Germinal center (tissue), 1 donor: ENCODE data around the gene GALNT9.
"Not testable (repeated sequence)": the region's sequence is repeated elsewhere in the genome, so short reads cannot be mapped to it uniquely, and the experiment has no call there.

Source experiments
- DNase-seq: peaks from one replicate; pipeline ENCODE4 v3.0.0; 2012; ENCODE audit warnings: mixed read lengths, low spot score

The GALNT9 gene

DNA sequence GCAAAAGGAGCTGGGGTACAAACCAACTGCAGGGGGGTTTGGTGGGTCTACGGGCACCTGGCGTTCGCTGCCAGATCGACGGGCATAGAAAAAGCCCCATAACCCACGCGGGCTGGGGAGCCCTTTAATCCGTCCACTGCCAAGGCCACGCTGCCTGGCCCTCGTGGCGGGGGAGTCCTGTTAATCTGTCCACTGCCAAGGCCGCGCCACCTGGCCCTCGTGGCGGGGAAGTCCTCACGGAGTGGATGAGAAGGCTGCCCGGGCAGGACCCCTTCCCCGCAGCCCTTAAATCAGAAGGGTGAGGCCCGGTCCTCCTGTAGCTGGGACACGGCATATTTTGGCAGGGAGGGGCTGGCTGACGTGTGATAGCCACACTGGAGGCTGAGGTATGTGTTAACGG, 99.0 kb downstream of the GALNT9 start:
- DNase-seq = no peak

DNA sequence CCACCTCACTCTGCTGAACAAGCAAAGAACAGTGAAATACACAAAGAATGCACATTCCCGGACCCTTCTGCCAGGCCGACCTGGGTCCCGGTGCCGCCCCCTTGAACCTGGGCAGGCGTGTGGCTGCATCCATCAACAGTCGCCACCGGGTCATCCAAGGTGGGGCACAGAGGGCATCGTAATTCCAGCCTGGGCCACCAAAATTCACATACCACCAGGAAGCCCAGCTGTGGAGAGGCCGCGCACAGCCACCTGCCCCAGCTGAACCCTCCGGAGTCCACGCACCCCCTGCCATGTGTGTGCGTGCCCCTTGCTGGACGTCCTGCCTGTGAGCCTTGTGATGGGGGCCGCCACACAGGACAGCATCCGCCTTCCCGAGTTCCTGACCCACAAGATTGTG, 99.5 kb downstream of the GALNT9 start:
- no peak for DNase-seq

DNA sequence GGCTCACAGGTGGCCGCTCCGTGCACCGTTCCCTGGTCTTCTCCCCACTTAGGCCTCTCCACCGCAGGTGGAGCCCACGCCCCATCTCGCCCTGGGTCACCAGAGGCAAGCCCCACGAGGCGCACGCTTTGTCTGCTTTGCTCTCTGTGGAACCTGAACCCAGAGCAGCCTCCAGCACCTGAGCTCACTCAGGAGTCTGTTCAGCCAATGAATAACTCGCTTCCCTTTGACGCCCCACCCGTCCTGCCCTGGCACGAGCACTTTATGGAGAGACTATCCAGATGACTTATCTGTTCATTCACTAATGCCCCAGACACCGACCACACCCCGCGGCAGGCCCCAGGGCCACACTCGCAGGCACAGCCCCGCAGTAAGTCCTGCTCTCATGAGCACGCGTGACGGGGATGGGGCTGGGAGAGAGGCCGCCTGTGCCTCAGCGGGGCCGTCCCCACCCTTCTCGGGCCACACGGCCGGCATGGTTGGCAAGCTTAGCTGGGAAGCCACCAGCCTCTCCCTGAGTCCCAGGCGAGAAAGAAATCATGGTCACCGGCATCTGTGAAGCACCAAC, 100.1 kb downstream of the GALNT9 start:
- no peak for DNase-seq

DNA sequence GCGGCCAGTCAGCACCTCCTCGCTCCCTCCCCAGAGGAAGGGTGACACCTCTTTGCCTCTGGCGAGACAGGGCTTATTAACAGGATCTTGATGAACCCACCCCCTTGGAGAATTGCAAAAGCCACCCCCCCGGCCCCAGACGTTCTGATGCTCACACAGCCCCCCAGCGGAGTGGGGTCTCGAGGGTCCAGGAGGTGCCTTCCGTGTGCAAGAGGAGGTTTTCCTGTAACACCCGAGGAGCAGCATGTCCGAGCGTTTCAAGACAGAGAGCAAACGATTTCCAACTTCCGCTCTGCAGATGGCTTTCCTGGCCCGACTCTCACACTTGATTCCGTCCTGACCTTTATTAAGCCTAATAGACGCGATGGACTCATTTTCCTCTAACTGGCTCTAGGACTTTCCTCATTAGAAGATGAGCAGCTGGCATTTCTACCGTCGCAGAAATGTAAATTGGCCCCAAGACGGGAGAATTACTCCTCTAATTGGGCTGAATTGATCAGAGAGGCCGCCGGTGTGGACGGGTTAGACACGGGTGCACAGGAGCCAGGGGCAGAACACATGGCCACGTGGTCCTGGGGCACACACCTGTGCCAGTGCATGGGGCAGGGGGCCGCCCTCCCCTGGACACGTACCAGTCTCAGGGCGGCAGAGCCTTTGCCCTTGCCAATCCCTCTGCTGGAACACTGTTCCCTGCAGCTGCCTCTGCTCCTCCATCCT, 100.8 kb downstream of the GALNT9 start:
- no peak for DNase-seq

DNA sequence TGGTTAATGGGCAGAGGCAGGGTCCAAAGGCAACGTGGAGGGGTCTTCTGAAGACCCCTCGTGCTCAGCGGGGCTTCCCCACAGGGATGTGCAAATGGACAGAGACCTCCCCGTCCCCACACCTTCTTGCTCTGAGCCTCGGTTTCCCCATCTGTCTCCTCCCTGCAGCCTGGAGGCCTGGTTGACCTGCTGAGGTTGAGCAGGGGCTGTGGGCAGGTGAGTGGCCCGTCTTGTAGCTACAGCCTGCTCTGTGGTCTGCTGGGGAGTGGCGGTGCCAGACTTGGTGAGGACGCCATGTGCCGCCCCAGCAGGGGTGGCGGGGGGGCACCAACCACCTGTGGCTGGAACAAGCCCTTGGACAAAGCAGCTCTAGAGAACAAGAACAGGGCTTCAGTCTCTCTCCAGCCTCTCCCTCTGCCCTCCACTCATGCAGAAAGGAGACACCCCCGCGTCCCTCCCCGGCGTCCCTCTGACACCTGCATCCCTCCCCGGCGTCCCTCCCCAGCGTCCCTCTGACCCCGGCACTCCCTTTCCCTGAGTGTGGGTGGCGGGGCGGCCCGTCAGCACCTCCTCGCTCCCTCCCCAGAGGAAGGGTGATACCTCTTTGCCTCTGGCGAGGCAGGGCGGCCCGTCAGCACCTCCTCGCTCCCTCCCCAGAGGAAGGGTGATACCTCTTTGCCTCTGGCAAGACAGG, 101.5 kb downstream of the GALNT9 start:
- DNase-seq = no peak

DNA sequence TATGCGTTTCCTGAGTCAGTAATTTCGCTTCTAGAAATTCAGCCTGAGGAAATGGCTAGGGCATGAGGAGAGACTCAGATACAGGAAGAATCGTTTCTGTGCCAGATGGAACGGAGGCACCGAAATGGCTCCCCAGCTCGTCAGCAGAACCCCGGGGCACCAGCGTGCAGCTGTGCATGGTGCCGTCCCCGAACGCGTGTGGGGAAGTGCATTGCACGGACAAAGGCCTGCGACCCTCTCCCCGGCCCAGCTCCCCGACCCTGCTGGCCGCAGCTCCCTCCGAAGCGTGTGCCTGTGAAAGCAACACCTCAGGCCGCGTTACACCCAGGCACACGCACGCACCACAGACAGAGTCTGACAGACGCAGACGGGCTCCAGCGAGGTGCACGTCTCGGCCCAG, 102.3 kb downstream of the GALNT9 start:
- no peak for DNase-seq

DNA sequence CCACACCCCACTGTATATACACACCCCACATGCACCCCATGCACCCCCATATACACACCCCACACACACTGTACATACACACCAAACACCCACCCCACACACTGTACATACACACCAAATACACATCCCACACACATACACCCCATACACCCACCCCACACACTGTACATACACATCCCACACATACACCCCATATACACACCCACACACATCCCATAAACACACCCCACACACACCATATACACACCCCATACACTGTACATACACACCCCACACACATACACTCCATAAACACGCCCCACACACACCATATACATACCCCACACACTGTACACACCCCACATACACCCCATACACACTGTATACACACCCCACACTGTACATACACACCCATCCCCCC, 102.8 kb downstream of the GALNT9 start:
- no peak for DNase-seq

DNA sequence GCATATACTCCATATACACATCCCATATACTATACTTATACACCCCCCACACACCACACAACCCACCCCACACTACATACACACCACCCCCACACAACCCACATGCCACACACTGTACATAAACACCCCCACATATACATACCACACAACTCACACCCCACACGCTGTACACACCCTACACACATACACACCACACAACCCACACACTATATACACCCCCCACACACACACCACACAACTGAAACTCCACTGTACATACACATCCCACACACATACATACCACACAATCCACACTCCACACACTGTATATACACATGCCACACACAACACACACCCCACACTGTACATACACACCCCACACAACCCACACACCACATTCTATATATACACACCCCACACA, 104.2 kb downstream of the GALNT9 start:
- DNase-seq = no peak

DNA sequence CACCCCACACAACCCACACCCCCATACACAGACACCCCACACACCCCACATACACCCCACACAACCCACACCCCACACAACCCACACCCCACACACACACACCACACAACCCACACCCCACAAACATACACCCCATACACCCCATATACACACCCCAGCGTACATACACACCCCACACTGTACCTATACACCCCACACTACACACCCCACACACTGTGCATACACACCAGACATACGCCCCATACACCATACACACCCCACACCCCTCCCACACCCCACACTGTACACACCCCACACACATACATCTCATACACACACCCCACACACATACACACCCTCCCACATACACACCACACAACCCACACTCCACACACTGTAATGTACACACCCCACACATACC, 104.9 kb downstream of the GALNT9 start:
- DNase-seq = no peak

DNA sequence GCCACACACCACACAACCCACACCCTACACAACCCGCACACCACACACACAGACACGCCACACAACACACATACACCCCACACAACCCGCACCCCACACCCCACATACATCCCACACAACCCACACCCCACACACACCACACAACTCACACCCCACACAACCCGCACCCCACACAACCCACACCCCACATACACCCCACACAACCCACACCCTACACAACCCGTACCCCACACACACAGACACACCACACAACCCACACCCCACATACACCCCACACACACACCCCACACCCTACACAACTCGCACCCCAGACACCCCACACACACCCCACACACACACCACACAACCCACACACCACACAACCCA, 106.6 kb downstream of the GALNT9 start:
- no peak for DNase-seq

DNA sequence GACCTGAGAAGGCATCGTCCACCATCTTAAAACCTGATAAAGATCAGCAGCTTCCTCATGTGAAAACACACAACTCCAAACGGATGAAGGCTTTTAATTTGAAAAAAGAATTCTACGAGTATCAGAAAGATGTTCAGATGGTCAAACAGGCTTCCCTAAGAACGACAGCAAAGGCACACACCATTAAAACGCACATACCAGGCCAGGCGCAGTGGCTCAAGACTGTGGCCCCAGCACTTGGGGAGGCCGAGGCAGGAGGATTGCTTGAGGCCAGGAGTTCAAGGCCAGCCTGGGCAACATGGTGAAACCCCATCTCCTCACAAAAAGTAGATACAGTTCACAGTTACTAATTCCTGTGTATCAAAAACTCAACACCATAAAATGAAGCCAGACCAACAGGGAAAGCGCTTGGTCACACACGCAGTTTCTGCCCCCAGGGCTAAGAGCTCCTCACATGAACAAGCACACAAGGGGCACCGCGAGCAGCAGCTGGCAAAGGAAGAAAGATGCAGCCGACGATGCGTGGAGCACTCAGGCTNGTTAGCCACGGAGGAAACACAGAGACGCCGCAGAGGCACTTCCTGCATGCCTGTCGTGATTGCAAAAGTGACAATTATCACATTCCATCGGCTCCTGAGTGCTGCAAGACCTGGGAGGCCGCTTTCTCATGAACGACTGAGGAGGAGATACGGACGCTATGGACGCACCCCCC, 107.1 kb downstream of the GALNT9 start:
- peak; percentile 64 for DNase-seq

DNA sequence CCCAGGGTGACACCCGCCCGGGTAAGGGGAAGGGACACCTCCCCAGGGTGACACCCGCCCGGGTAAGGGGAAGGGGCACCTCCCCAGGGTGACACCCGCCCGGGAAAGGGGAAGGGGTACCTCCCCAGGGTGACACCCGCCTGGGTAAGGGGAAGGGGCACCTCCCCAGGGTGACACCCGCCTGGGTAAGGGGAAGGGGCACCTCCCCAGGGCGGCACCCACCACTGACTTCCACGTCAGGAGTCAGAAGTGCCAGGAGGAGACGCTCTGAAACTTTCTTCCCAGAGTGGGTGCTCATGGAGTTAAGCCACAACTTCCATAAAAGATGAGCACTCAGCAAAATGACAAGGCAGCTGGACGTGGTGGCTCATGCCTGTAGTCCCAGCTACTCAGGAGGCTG, 109.6 kb downstream of the GALNT9 start:
- DNase-seq = not testable (repeated sequence)

DNA sequence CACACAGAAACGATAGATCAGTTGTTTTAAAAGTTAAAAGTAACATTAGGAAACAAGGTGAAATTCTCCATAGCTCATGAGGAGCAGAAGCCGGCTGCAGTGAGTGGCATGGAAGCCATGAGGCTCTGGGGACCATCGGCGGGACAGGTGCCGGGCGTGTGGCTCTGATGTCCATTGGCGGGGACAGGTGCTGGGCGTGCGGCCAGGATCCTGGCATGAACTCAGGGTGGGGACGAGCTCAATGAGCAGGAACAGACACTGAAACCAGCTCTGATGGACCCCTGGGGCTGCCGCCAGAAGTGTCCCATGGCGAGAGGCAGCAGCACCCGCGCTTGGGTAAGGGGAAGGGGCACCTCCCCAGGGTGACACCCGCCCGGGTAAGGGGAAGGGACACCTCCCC, 110.1 kb downstream of the GALNT9 start:
- DNase-seq = no peak

DNA sequence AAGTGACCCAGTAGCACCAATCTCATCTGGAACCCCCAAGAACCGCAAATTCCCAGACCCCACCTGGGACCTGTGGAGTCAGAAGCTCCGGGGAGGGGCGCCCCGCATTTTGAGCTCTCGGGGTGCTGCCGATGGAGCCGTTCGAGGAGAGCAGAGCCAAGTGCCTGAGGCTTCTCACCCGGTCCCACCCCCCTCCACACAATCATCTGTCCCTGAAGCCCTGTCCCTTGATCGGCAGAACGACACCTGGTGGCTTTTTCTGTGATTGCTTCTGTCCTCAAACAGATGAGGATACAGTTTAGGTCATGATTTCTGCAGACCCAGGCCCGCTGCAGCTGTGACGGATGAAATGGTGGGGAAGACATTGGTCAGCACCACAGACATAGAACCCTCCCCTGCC, 110.5 kb downstream of the GALNT9 start:
- DNase-seq = peak; percentile 44

DNA sequence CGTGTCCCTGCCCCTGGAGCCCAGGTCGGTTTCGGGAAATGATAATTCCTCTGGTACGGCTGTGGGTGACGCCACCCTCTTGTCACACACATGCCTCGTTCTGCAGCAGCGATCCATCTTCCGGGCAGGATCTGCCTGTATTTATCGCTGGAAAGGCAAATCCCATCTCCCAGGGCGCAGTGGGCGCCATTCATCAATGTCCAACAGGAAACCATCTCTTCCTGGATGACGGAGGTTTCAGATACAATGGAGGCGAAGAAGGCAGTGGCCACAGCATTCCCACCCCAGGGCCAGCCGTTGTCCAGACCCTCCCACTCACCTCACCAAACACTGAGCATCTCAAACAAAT, 110.9 kb downstream of the GALNT9 start:
- no peak for DNase-seq

DNA sequence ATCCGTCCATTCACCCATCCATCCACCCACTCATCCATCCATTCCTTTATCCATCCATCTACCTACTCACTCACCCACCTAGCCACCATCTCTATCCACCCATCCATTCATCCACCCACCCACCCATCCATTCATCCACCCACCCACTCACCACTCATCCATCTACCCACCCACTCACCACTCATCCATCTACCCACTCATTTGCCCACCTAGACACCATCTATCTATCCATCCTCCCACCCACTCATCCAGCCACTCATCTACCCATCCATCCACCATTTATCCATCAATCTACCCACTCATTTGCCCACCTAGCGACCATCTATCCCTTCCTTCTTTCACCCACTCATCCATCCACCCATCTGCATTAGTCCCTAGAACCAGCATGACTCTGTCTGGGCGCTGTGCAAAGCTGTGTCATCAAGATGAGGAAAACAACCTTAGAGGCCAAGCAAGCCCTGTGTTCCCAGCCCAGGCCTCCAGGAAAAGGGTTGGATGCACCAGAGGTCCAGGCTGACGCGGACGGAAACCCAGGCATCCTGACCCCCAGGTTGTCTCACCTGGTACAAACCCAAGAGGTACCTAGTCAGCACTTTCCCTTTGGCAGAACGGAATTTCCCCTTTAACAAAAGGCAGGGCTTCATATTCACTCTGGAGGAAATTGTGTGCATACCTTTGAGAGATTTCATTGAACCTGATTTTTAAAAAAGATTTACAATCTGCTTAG, 111.4 kb downstream of the GALNT9 start:
- DNase-seq = no peak

DNA sequence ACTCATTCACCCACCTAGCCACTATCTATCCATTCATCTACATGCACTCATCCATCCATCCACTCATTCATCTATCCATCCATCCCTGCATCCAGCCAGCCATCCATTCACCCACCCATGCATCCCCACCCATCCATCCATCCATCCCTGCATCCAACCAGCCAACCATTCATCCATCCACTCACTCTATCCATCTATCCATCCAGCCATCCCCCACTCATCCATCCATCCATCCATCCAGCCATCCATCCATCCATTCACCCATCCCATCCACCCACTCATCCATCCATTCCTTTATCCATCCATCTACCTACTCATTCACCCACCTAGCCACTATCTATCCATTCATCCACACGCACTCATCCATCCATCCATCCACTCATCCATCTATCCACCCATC, 112.0 kb downstream of the GALNT9 start:
- no peak for DNase-seq

DNA sequence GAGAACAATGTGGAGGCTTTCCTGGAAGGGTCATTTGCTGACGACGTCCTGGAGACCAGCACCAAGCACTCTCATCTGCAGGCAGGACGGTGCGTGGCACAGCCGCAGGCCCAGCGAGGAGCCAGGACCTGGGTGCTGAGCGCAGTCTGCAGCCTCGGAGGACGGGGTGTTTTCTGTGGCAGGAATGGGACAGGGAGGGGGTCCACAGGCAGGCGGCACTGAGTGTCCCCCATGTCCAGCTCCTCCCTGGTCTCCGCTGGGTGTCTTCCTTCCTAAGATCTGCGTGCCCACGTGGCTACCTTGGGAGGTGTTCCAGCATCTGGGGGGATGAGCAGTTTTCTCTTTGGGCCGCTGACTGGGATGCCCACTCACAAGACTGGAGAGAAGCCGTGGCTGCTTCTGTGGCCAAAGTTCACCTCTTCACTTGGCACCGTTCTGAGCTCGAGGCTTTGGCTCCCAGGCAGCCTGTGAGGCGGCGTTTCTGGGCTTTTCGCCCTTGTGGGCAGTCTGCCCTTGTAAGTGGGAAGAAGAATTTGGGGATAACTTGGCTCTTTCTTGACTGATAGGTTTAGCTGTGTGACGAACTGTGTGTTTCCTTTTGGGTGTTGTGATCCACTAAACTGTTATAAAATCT, 112.9 kb downstream of the GALNT9 start:
- no peak for DNase-seq

DNA sequence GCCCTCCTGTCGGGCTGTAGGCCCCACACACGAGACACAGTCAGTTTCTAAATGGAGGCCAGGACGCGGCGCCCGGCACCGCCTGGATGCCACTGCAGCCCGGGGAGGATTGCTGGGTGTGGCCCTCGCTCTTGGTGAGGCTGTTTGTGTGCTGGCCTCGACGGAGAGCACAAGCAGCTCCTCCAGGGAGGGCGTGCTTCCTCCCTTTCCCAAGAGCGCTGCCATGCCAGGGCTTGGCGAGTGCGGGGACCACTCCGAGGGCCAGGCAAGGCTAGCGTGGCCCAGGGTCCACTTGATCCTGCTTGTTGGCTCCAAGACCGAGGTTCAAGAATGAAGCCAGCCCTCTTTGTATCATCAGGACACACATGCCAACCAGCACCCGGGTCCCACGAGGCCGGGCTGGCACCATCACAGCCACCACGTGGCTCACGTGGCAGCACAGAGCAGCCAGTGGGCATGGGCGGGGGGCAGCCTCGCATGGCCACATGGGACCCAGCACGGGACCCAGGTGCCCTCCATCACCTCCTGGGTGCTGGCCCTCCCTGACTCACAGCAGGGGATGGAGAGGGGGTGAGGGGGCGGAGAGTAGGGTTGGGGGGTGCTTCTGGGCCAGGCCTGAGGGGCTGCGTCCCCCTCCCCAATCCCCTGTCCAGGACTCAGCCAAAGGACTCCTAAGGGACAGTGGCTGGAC, 113.9 kb downstream of the GALNT9 start:
- DNase-seq = no peak

DNA sequence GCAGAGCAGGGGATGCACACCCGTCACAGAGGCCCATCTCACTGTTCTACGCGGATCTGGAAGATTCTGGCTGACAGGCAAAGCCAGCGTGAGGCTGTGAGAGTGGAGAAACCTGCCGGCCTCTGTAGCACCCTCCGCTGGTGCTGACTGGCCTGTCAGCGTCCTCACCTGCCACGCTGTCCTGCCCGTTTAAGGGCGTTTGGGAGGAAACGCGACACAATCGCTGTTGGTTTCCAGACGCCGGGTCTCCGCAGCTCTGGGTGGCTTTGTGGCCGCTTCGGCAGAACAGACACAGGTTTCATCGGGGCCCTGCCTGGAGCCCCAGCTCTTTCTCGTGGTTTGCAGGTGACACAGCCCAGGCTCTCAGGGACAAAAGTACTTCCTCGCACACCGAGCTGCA, 114.5 kb downstream of the GALNT9 start:
- DNase-seq = no peak

DNA sequence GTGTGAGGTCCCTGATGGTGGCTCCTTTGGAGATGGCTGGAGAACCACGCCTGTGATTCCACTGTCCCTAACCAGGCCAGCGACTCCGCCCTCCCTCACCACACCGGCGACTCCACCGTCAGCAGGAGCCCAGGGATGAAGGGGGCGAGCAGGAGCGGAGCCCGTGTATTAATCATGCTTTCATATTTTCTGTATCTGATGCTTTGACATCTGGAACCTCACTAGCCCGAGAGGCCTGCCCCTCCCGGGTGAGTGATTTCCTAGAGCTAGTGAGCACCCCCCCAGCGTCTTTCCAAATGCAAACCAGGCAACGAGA, 115.3 kb downstream of the GALNT9 start:
- DNase-seq = no peak
